Fibroblast of lung (primary cell): ENCODE data around the gene NEK11. TPM values are rescaled to one million over a fixed set of nuclear protein-coding genes. Genes with fewer than 3 reads are reported as not detected.

ENCODE experiments used
- DNase-seq, 2 donors: peaks; one replicate each; pipeline versions ENCODE4 v3.0.0 to v3.0.0-alpha.2; 2010; ENCODE audit warnings: low read depth in 2 of 2
- H2AFZ ChIP-seq: 2 replicates; pipeline ENCODE4 v1.5.1; 2012; ENCODE audit warnings: low read length, control low read depth, inconsistent platforms
- H3K27ac ChIP-seq: 2 replicates; pipeline ENCODE4 v1.5.1; 2011; ENCODE audit warnings: low read length, control low read depth; ENCODE audit not compliant: insufficient read depth
- H3K27me3 ChIP-seq: 2 replicates; pipeline ENCODE4 v1.5.1; 2011; ENCODE audit warnings: mild to moderate bottlenecking, low read length; ENCODE audit not compliant: control insufficient read depth, insufficient read depth
- H3K36me3 ChIP-seq: 2 replicates; pipeline ENCODE4 v1.5.1; 2011; ENCODE audit warnings: low read length; ENCODE audit not compliant: control insufficient read depth, insufficient read depth
- H3K4me1 ChIP-seq: 2 replicates; pipeline ENCODE4 v1.5.1; 2011; ENCODE audit warnings: low read length; ENCODE audit not compliant: control insufficient read depth, insufficient read depth; ENCODE audit errors: extremely low read depth
- H3K4me2 ChIP-seq: 2 replicates; pipeline ENCODE4 v1.5.1; 2011; ENCODE audit warnings: low read length, control low read depth; ENCODE audit not compliant: insufficient read depth; ENCODE audit errors: extremely low read depth
- H3K4me3 ChIP-seq, 4 experiments: fragments of 200-600 bp in 1 of 4; sonication (generic) in 1 of 4; replicated peaks in 1 of 4; 2 replicates each; pipeline ENCODE4 v1.5.1; 2011 to 2016; ENCODE audit warnings: low read length in 4 of 4, low read depth in 3 of 4, mild to moderate bottlenecking in 3 of 4, control low read depth in 2 of 4, inconsistent platforms in 1 of 4, mixed read lengths in 1 of 4; ENCODE audit not compliant: insufficient read depth in 1 of 4; ENCODE audit errors: control extremely low read depth in 1 of 4
- H3K79me2 ChIP-seq: 2 replicates; pipeline ENCODE4 v1.5.1; 2012; ENCODE audit warnings: mild to moderate bottlenecking, low read length, inconsistent platforms; ENCODE audit not compliant: control insufficient read depth, insufficient read depth
- H3K9ac ChIP-seq: 2 replicates; pipeline ENCODE4 v1.5.1; 2011; ENCODE audit warnings: mild to moderate bottlenecking, low read length, control low read depth; ENCODE audit not compliant: insufficient read depth
- H3K9me3 ChIP-seq: 2 replicates; pipeline ENCODE4 v1.5.1; 2012; ENCODE audit warnings: low read depth, low read length; ENCODE audit not compliant: control insufficient read depth, insufficient read depth
- H4K20me1 ChIP-seq: 2 replicates; pipeline ENCODE4 v1.5.1; 2011; ENCODE audit warnings: low read length; ENCODE audit not compliant: control insufficient read depth, insufficient read depth; ENCODE audit errors: extremely low read depth
- EZH2 ChIP-seq: IDR thresholded peaks from 2 replicates; pipeline ENCODE4 v1.5.1; 2012; ENCODE audit warnings: low read length, control low read depth, mild to moderate bottlenecking; ENCODE audit errors: missing control alignments
- polyA plus RNA-seq, 2 donors: library from polyadenylated mRNA; depleted of rRNA in 1 of 2; stranded (reverse) in 1 of 2; unstranded in 1 of 2; fragments of >200 nt; gene quantifications; 2 replicates each; pipeline ENCODE4 v1.2.1, GENCODE V29; 2011 to 2012; ENCODE audit warnings: missing spikeins in 1 of 2
- total RNA-seq: library from RNA; depleted of rRNA; stranded (reverse); fragments of >200 nt; gene quantifications from 2 replicates; pipeline ENCODE4 v1.2.1, GENCODE V29; 2014
- TF ChIP-seq, protein P1 (sequence below), 2 donors: IDR thresholded peaks in 1 of 2; conservative IDR thresholded peaks in 1 of 2; 1 replicate in 1 of 2; 2 replicates in 1 of 2; pipeline ENCODE4 v1.5.1; 2011 to 2012; ENCODE audit warnings: low read length in 2 of 2, control low read depth in 1 of 2, inconsistent platforms in 1 of 2, low read depth in 1 of 2, mild to moderate bottlenecking in 1 of 2

NEK11 gene
- total and polyA plus RNA-seq, 2 donors (not counting 1 experiment from before 2014, with no cell fraction given): 4.3 to 13.0 TPM

DNA sequence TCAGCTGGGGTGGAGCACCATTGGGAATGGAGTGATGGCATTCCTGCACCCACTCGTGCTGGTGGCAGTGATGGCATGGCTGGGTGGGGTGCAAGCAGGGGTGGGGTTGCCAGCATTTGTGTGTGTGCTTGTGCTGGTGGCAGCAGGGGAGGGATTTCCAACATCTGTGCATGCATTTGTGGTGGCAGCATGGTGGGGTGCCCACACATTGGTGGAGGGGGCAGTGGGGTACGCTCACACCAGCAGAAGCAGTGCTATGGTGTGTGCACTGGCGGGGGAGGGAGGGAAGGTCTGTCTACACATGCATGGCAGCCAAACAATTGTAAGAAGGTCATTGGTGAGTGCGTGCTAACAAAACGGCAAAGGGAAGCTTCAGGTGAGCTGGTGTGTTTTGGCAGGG is 278.2 kb downstream of the NEK11 start:
- H3K27ac ChIP-seq: no peak overlapping the region
- no peaks in the 10 kb centered on the region for H4K20me1 ChIP-seq
- H3K4me1 ChIP-seq: no peaks in the 10 kb centered on the region
- no peak for DNase-seq
- TF ChIP-seq, protein P1, sequence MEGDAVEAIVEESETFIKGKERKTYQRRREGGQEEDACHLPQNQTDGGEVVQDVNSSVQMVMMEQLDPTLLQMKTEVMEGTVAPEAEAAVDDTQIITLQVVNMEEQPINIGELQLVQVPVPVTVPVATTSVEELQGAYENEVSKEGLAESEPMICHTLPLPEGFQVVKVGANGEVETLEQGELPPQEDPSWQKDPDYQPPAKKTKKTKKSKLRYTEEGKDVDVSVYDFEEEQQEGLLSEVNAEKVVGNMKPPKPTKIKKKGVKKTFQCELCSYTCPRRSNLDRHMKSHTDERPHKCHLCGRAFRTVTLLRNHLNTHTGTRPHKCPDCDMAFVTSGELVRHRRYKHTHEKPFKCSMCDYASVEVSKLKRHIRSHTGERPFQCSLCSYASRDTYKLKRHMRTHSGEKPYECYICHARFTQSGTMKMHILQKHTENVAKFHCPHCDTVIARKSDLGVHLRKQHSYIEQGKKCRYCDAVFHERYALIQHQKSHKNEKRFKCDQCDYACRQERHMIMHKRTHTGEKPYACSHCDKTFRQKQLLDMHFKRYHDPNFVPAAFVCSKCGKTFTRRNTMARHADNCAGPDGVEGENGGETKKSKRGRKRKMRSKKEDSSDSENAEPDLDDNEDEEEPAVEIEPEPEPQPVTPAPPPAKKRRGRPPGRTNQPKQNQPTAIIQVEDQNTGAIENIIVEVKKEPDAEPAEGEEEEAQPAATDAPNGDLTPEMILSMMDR (conservative IDR thresholded peaks at IDR 0.05 in 1 of 2, IDR thresholded peaks at IDR 0.05 in 1 of 2; ENCODE audit: low read depth in 1 of 2, low read length in 2 of 2): no peak
- TF ChIP-seq EZH2: no peak
- H3K36me3 ChIP-seq: no peaks in the 10 kb centered on the region
- no peak overlapping the region for H2AFZ ChIP-seq
- H3K4me2 ChIP-seq: no peak overlapping the region
- H3K4me3 ChIP-seq: no peak overlapping the region
- no peaks in the 10 kb centered on the region for H3K9me3 ChIP-seq
- no peak overlapping the region for H3K9ac ChIP-seq
- no peaks in the 10 kb centered on the region for H3K79me2 ChIP-seq
- H3K27me3 ChIP-seq: no peaks in the 10 kb centered on the region

DNA sequence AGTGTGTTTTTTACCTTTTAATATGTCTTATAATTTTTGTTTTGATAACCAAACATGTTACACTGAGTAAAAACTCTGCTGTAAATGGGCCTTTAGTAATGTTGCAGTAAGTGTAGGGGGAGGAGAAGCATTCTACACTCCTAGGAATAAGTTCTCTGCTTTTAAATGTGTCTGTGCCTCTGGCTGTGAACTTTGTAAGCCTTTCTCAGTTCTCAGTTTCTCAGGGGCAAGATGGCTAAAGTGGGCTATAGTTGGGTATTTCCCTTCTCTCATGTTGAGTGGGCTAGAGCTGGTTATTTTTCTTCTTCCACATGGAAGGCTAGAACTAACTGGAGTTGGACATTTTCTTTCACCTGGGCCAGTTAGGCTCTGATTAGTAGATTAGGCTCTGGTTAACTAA is 279.6 kb downstream of the NEK11 start:
- Histone ChIP-seq H3K27ac (no peak overlapping the region), H3K4me2 (no peak overlapping the region), H3K4me3 (no peak overlapping the region), H4K20me1 (no peaks in the 10 kb centered on the region), H3K9me3 (no peaks in the 10 kb centered on the region), H3K9ac (no peak overlapping the region), H2AFZ (no peak overlapping the region), H3K27me3 (no peaks in the 10 kb centered on the region), H3K36me3 (no peaks in the 10 kb centered on the region), H3K79me2 (no peaks in the 10 kb centered on the region), H3K4me1 (no peaks in the 10 kb centered on the region)
- no peak for DNase-seq
- TF ChIP-seq EZH2: no peak
- TF ChIP-seq, protein P1 (conservative IDR thresholded peaks at IDR 0.05 in 1 of 2, IDR thresholded peaks at IDR 0.05 in 1 of 2; ENCODE audit: low read depth in 1 of 2, low read length in 2 of 2): no peak

- no peaks in the 10 kb centered on the region for H3K79me2 ChIP-seq
- no peak for DNase-seq
- no peak for TF ChIP-seq EZH2
- TF ChIP-seq, protein P1 (conservative IDR thresholded peaks at IDR 0.05 in 1 of 2, IDR thresholded peaks at IDR 0.05 in 1 of 2; ENCODE audit: low read depth in 1 of 2, low read length in 2 of 2): no peak
These were observed 287.6 kb downstream of the NEK11 start for GRCh38 chr3:131314318-131314717.

More at GRCh38 chr3:131314318-131314717, 287.6 kb downstream of the NEK11 start:
- Histone ChIP-seq H3K9me3 (no peaks in the 10 kb centered on the region), H3K4me2 (no peak overlapping the region), H3K9ac (no peak overlapping the region), H3K27ac (no peak overlapping the region), H3K27me3 (no peaks in the 10 kb centered on the region), H2AFZ (no peak overlapping the region), H4K20me1 (no peaks in the 10 kb centered on the region), H3K4me3 (no peak overlapping the region), H3K4me1 (no peaks in the 10 kb centered on the region), H3K36me3 (no peaks in the 10 kb centered on the region)
